T-helper 17 cell (primary cell): ENCODE measurements around the gene NHEJ1. TPM values are rescaled to one million over a fixed set of nuclear protein-coding genes. Genes with fewer than 3 reads are reported as not detected.

Experiments
- total RNA-seq, 4 donors: library from RNA in 2 of 4; stranded (reverse) in 2 of 4; gene quantifications; one replicate each; pipeline ENCODE4 v1.2.3 and lab custom pipeline; 2022 to 2026

The NHEJ1 gene
- total RNA-seq, 2 donors from 2014 or later = 11.8 to 15.2 TPM

Other genes with a start within 250 kb of the NHEJ1 start
- gene CDK5R2, start 201.1 kb downstream of the NHEJ1 start, total RNA-seq = not detected
- not detected for gene FEV, start 175.6 kb downstream of the NHEJ1 start, total RNA-seq
- gene CRYBA2, start 167.4 kb downstream of the NHEJ1 start, total RNA-seq = not detected
- not detected for gene CFAP65, start 119.3 kb downstream of the NHEJ1 start, total RNA-seq
- gene IHH, start 99.9 kb downstream of the NHEJ1 start, total RNA-seq = not detected
- gene SLC23A3, start 9.2 kb upstream of the NHEJ1 start, total RNA-seq = 1 to 10 TPM in 1 of 2 donors, under 1 TPM in 1; 0.65 to 1.0 TPM
- 10 to 100 TPM; 50.8 to 58.1 TPM for gene CNPPD1, start 16.1 kb upstream of the NHEJ1 start, total RNA-seq
- 10 to 100 TPM; 78.4 to 81.4 TPM for gene RETREG2, start 17.5 kb upstream of the NHEJ1 start, total RNA-seq
- gene ZFAND2B, start 46.0 kb upstream of the NHEJ1 start, total RNA-seq = 10 to 100 TPM; 65.3 to 71.1 TPM
- gene ABCB6, start 58.1 kb upstream of the NHEJ1 start, total RNA-seq = 1 to 10 TPM; 2.6 to 6.6 TPM
- gene ATG9A, start 68.8 kb upstream of the NHEJ1 start, total RNA-seq = 10 to 100 TPM; 42.4 to 72.1 TPM
- 10 to 100 TPM; 92.5 to 93.5 TPM for gene ANKZF1, start 69.0 kb upstream of the NHEJ1 start, total RNA-seq
- gene GLB1L, start 84.6 kb upstream of the NHEJ1 start, total RNA-seq = 1 to 10 TPM in 1 of 2 donors, under 1 TPM in 1; 0.94 to 3.1 TPM
- gene STK16, start 84.7 kb upstream of the NHEJ1 start, total RNA-seq = 10 to 100 TPM; 11.9 to 17.2 TPM
- not detected for gene TUBA4B, start 92.4 kb upstream of the NHEJ1 start, total RNA-seq
- 100 to 1,000 TPM; 107 to 184 TPM for gene TUBA4A, start 93.1 kb upstream of the NHEJ1 start, total RNA-seq
- 100 to 1,000 TPM; 101 to 120 TPM for gene DNAJB2, start 118.6 kb upstream of the NHEJ1 start, total RNA-seq
- 1 to 10 TPM in 1 of 2 donors, not detected in 1; 2.6 TPM for gene PTPRN, start 148.6 kb upstream of the NHEJ1 start, total RNA-seq
- gene RESP18, start 171.9 kb upstream of the NHEJ1 start, total RNA-seq = not detected
- gene DNPEP, start 227.1 kb upstream of the NHEJ1 start, total RNA-seq = 100 to 1,000 TPM in 1 of 2 donors, 10 to 100 TPM in 1; 81.3 to 107 TPM